ENCODE data around the gene SERPINB6. TPM values are rescaled to one million over a fixed set of nuclear protein-coding genes. Genes with fewer than 3 reads are reported as not detected.

The SERPINB6 gene
- total and polyA plus RNA-seq, 9 of the 15 experiments (the other 6 are each of a cell fraction or from before 2014, with no cell fraction given) = 86.6 to 211 (median 143) TPM

GRCh38 chr6:3013486-3013885, 42.1 kb upstream of the SERPINB6 start (continued):
- TF ChIP-seq NFE2 (IDR thresholded peaks at IDR 0.05; ENCODE audit: low read depth) (peak; percentile 77), MAFF (IDR thresholded peaks at IDR 0.05; ENCODE audit: low read length) (peak; percentile 70), C11orf30 (IDR thresholded peaks at IDR 0.05; ENCODE audit: low read depth) (peak; percentile 85)
- TF ChIP-seq, protein P1, sequence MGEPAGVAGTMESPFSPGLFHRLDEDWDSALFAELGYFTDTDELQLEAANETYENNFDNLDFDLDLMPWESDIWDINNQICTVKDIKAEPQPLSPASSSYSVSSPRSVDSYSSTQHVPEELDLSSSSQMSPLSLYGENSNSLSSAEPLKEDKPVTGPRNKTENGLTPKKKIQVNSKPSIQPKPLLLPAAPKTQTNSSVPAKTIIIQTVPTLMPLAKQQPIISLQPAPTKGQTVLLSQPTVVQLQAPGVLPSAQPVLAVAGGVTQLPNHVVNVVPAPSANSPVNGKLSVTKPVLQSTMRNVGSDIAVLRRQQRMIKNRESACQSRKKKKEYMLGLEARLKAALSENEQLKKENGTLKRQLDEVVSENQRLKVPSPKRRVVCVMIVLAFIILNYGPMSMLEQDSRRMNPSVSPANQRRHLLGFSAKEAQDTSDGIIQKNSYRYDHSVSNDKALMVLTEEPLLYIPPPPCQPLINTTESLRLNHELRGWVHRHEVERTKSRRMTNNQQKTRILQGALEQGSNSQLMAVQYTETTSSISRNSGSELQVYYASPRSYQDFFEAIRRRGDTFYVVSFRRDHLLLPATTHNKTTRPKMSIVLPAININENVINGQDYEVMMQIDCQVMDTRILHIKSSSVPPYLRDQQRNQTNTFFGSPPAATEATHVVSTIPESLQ (CRISPR knock-in tag; IDR thresholded peaks at IDR 0.05) = no peak
- TF ChIP-seq, protein P2, sequence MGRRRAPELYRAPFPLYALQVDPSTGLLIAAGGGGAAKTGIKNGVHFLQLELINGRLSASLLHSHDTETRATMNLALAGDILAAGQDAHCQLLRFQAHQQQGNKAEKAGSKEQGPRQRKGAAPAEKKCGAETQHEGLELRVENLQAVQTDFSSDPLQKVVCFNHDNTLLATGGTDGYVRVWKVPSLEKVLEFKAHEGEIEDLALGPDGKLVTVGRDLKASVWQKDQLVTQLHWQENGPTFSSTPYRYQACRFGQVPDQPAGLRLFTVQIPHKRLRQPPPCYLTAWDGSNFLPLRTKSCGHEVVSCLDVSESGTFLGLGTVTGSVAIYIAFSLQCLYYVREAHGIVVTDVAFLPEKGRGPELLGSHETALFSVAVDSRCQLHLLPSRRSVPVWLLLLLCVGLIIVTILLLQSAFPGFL (CRISPR knock-in tag; IDR thresholded peaks at IDR 0.05) = no peak
- TF ChIP-seq, protein P3, sequence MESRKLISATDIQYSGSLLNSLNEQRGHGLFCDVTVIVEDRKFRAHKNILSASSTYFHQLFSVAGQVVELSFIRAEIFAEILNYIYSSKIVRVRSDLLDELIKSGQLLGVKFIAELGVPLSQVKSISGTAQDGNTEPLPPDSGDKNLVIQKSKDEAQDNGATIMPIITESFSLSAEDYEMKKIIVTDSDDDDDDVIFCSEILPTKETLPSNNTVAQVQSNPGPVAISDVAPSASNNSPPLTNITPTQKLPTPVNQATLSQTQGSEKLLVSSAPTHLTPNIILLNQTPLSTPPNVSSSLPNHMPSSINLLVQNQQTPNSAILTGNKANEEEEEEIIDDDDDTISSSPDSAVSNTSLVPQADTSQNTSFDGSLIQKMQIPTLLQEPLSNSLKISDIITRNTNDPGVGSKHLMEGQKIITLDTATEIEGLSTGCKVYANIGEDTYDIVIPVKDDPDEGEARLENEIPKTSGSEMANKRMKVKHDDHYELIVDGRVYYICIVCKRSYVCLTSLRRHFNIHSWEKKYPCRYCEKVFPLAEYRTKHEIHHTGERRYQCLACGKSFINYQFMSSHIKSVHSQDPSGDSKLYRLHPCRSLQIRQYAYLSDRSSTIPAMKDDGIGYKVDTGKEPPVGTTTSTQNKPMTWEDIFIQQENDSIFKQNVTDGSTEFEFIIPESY (CRISPR knock-in tag; IDR thresholded peaks at IDR 0.05) = 0 out of 2 replicates have a peak, but pooled peaks have one; percentile 40

Data from K562 (cell line).